Activated effector memory CD4-positive, alpha-beta T cell treated with anti-CD3 and anti-CD28 coated beads, Interleukin-2, amount 50 U/mL, for 16 hours (primary cell): ENCODE results near the gene KCNF1.

ENCODE experiments used
- DNase-seq: peaks from one replicate; pipeline ENCODE4 v3.0.0-alpha.2; 2020

The KCNF1 gene

GRCh38 chr2:10911291-10912075 is at the start of gene KCNF1:
Gene KCNF1, plus strand, starts transcription at chr2:10911934. Its CDS starts 493 bp downstream, at chr2:10912427.
- peak; percentile 54 for DNase-seq

- DNase-seq, result no peak
These were observed 49.4 kb upstream of the KCNF1 start for GRCh38 chr2:10862330-10862729.

- no peak for DNase-seq
These were observed 48.7 kb upstream of the KCNF1 start for GRCh38 chr2:10863047-10863446.

- no peak for DNase-seq
These were observed 47.9 kb upstream of the KCNF1 start for GRCh38 chr2:10863837-10864236.

- no peak for DNase-seq
These were observed 47.5 kb upstream of the KCNF1 start for GRCh38 chr2:10864251-10864650.

- DNase-seq, result peak; percentile 74
These were observed 46.7 kb upstream of the KCNF1 start for GRCh38 chr2:10864861-10865636.

- DNase-seq, result no peak
These were observed 45.9 kb upstream of the KCNF1 start for GRCh38 chr2:10865841-10866240.

GRCh38 chr2:10867692-10868420 is 43.9 kb upstream of the KCNF1 start:
- no peak for DNase-seq

DNA sequence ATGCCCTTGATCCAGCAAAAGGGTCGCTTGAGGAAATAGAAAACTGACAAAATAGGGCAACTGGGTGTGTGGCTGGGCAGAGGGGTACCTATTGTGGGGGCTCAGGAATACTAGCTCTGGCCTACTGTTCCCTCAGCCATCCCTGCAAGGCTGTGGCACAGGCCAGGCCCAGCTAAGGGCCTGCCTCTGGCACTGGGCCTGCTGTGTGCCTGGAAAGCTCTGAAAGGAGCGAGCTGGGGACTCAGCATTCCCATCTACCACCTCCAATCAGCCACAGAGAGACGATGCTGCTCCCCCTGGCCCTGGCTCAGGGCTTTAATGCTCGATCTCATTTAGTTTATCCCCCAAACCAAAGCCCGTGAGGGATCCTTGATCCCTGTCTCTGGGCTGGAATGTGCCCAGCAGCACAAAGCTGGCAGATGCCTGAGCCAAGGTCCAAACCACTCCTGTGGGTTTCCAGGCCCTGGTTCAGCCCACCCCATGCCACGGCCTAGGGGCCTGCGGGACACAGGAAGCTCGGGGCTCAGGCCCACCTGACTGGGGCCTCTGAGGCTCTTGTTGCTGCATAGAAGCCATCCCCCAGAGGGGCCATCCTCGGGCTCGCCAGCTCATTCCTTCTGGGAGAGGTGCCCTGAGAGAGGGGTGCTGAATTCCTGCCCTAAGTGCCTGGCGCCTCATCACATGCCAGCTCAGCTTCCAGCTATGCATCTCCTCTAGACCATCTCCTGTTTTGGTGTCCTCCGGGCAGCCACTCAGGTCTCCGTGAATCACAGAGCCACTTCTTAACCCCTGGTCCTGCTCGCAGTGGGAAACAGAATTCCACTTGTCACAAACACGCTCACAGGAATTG is 43.0 kb upstream of the KCNF1 start:
- DNase-seq, result no peak

DNA sequence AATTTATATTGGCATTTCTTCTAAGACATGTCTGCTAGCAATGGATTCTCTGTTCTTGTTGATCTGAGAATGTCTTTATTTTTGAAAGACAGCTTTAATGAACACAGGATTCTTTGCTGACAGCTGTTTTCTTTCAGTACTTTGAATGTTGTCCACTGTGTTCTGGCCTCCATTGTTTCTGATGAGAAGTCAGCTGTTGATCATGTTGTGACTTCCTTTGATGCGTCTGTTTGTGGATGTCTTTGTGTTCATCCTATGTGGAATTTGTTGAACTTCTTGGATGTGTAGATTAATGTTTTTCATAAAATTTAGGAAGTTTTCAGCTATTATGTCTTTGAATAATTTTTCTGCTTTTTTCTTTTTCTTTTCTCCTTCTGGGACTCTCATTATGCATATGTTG is 39.8 kb upstream of the KCNF1 start:
- no peak for DNase-seq

- no peak for DNase-seq
These were observed 38.6 kb upstream of the KCNF1 start for GRCh38 chr2:10873171-10873570.

DNA sequence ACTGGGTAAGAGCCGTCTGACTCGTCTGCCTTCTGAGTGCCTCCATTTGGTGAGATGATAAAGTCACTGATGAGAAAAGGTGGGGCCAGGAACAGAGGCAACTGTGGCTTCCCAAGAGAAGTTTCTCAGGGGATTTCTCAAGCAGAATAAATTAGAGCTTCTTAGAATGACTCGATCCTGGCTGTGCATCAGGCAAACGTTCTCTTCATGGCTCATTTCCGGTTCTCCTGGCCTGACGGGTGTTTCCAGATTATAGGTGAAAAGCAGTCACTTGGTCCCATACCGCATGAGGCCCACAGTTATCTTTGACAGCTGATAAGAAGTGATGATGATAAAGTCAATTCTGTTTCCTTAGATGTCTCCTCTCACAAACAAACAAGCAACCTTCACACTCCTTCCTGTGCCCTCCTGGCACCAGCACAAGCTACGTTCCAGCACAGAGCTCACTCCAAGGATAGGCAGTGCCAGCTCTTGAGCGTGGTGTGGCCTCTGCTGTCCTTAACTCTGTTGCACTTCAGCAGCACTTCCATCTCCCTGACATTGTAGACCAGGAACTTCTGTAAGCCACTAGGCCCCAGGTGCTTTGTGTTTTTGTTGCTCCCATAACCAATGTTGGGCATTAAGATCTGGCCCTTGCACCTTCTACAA is 37.8 kb upstream of the KCNF1 start:
- no peak for DNase-seq

DNA sequence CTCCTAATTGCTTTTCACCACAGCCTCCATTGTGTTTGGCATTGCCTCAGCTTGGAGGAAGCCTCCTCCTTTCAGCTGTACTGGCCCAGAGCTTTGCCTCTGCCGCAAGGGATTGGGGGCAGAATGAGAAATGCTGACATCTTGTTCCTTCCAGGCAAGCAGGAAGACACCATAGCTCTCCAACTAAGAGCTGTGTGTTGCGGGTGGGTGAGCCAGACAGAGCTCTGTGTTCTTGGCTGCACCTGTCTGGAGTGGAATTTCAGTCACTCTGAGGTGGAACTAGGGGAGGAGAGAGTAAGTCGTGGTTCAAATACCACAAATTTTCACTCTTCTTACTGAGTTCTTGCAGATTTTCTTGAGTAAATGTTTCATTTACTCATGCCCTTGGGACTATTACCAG is 36.6 kb upstream of the KCNF1 start:
- no peak for DNase-seq

GRCh38 chr2:10876394-10876793 is 35.3 kb upstream of the KCNF1 start:
- DNase-seq, result no peak

- no peak for DNase-seq
These were observed 34.8 kb upstream of the KCNF1 start for GRCh38 chr2:10876963-10877362.

DNA sequence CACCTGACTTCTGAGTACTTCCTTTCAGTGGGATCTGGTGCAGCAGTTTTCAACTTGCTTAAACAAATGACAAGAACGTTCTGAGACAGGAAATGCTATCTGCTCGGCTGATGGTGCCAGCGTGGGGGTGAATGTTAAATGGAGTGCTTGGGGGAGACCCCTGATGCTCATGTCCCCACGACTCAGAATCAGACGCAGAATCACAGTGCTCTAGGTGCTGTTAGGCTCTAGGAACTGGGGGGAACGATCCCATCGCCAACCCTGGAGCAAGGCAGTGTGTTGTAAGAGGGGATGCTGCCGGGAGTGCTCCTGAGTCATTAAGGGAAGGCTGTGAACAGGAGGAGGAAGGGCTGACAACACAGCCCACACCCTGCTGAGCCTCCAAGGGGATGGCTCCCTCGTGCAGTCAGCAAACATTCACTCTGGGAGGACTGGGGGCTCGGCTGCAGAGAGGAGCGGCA is 34.1 kb upstream of the KCNF1 start:
- no peak for DNase-seq

GRCh38 chr2:10878268-10878915 is 33.3 kb upstream of the KCNF1 start:
- no peak for DNase-seq

DNA sequence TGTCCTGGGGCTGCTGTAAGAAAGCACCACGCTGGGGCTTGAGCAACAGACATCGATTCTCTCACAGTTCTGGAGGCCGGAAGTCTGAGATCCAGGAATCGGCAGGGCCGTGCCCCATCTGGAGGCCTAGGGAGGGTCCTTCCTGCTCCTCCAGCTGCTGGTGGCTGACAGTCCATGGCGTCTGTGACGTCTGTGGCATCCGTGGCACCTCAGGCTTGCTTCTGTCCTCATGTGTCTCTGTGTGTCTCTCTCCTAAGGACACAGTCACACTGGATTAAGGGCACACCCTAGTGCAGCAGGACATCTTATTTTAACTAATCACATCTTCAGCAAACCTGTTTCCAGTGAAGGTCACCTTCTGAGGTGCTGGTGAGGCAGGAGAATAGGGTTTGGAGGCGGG is 32.6 kb upstream of the KCNF1 start:
- no peak for DNase-seq

GRCh38 chr2:10879624-10880585 is 31.8 kb upstream of the KCNF1 start:
- no peak for DNase-seq
